LNCaP clone FGC (cell line): Measurements from ENCODE around the gene DEFB118.
"Not testable (repeated sequence)": the region's sequence is repeated elsewhere in the genome, so short reads cannot be mapped to it uniquely, and the experiment has no call there.

Experiments
- DNase-seq: peaks from one replicate; pipeline ENCODE4 v3.0.0-alpha.2; 2011; ENCODE audit warnings: low read depth
- H3K4me3 ChIP-seq: 2 replicates; pipeline ENCODE4 v1.5.1; 2011; ENCODE audit warnings: mild to moderate bottlenecking, low read depth, low read length, control low read depth
- CTCF ChIP-seq: IDR thresholded peaks from 2 replicates; pipeline ENCODE4 v1.5.1; 2012; ENCODE audit warnings: mild to moderate bottlenecking; ENCODE audit not compliant: control insufficient read depth, insufficient read depth; ENCODE audit errors: extremely low read depth

DEFB118 gene

GRCh38 chr20:31368301-31368700 is at the start of gene DEFB118:
DEFB118 (plus strand) TSS chr20:31368601; CDS start chr20:31368651, 50 bp downstream.
- no peak for DNase-seq
- H3K4me3 ChIP-seq = no peak within 1 kb of the TSS
- no peak for TF ChIP-seq CTCF

GRCh38 chr20:31322504-31322903 is 45.9 kb upstream of the DEFB118 start:
- no peak for TF ChIP-seq CTCF
- DNase-seq = no peak
- no peak overlapping the region for H3K4me3 ChIP-seq

GRCh38 chr20:31330893-31331292 is 37.5 kb upstream of the DEFB118 start:
- no peak overlapping the region for H3K4me3 ChIP-seq
- no peak for TF ChIP-seq CTCF
- DNase-seq = no peak

- no peak for TF ChIP-seq CTCF
- no peak for DNase-seq
- H3K4me3 ChIP-seq = no peak overlapping the region
These were observed 26.9 kb upstream of the DEFB118 start for GRCh38 chr20:31341470-31341869.

- no peak overlapping the region for H3K4me3 ChIP-seq
- TF ChIP-seq CTCF = no peak
- DNase-seq = no peak
These were observed 12.4 kb upstream of the DEFB118 start for GRCh38 chr20:31355981-31356380.

- TF ChIP-seq CTCF = no peak
- no peak for DNase-seq
- H3K4me3 ChIP-seq = no peak overlapping the region
These were observed 5.1 kb upstream of the DEFB118 start for GRCh38 chr20:31363295-31363694.

GRCh38 chr20:31364272-31364671 is 4.1 kb upstream of the DEFB118 start:
- H3K4me3 ChIP-seq, DNase-seq: not testable (repeated sequence)

- DNase-seq = no peak
- no peak for TF ChIP-seq CTCF
- no peak overlapping the region for H3K4me3 ChIP-seq
These were observed 5.9 kb downstream of the DEFB118 start for GRCh38 chr20:31374346-31374745.
